Parathyroid adenoma (tissue), 2 donors: ENCODE measurements around the gene PLEKHM3.

Experiments used
- H2AFZ ChIP-seq: fragments of 300-600 bp; sonication (generic); one replicate; pipeline ENCODE4 v1.7.0; 2017; ENCODE audit warnings: antibody characterized with exemption, mild to moderate bottlenecking
- H3K27ac ChIP-seq: fragments of 300-600 bp; sonication (generic); one replicate; pipeline ENCODE4 v1.7.0; 2017
- H3K27me3 ChIP-seq: fragments of 300-600 bp; sonication (generic); one replicate; pipeline ENCODE4 v1.7.0; 2017; ENCODE audit warnings: low read length; ENCODE audit not compliant: control insufficient read depth, insufficient read depth
- H3K36me3 ChIP-seq: fragments of 300-600 bp; sonication (generic); one replicate; pipeline ENCODE4 v1.7.0; 2017; ENCODE audit warnings: low read length; ENCODE audit not compliant: control insufficient read depth, insufficient read depth
- H3K4me1 ChIP-seq: fragments of 300-600 bp; sonication (generic); one replicate; pipeline ENCODE4 v1.7.0; 2017; ENCODE audit warnings: control low read depth
- H3K4me2 ChIP-seq: fragments of 300-600 bp; sonication (generic); one replicate; pipeline ENCODE4 v1.7.0; 2017; ENCODE audit warnings: low read length
- H3K4me3 ChIP-seq: fragments of 300-600 bp; sonication (generic); one replicate; pipeline ENCODE4 v1.7.0; 2017; ENCODE audit warnings: low read depth, low read length
- H3K79me2 ChIP-seq: fragments of 300-600 bp; sonication (generic); one replicate; pipeline ENCODE4 v1.7.0; 2017; ENCODE audit warnings: control low read depth
- H3K9ac ChIP-seq: fragments of 300-600 bp; sonication (generic); one replicate; pipeline ENCODE4 v1.7.0; 2017; ENCODE audit warnings: mild to moderate bottlenecking
- H3K9me3 ChIP-seq: fragments of 300-600 bp; sonication (generic); one replicate; pipeline ENCODE4 v1.7.0; 2017; ENCODE audit warnings: low read length; ENCODE audit not compliant: control insufficient read depth
- CTCF ChIP-seq: fragments of 300-600 bp; sonication (generic); IDR thresholded peaks from one replicate; pipeline ENCODE4 v1.7.0; 2017; ENCODE audit warnings: antibody characterized with exemption, mild to moderate bottlenecking
- donor health status: primary hyperparathyroidism.

PLEKHM3 gene

GRCh38 chr2:207855591-207855990 lies 169.7 kb downstream of the PLEKHM3 start:
- Histone ChIP-seq H2AFZ (no peak overlapping the region), H3K27ac (no peak overlapping the region), H3K4me3 (no peak overlapping the region), H3K4me1 (no peaks in the 10 kb centered on the region), H3K9me3 (no peaks in the 10 kb centered on the region), H3K4me2 (no peak overlapping the region), H3K36me3 (no peaks in the 10 kb centered on the region), H3K9ac (no peak overlapping the region), H3K27me3 (no peaks in the 10 kb centered on the region), H3K79me2 (no peaks in the 10 kb centered on the region)
- TF ChIP-seq CTCF, result no peak

GRCh38 chr2:207854484-207855440 lies 170.6 kb downstream of the PLEKHM3 start:
- H3K4me3 ChIP-seq, result no peak overlapping the region
- H2AFZ ChIP-seq, result no peak overlapping the region
- no peaks in the 10 kb centered on the region for H3K79me2 ChIP-seq
- H3K4me2 ChIP-seq, result no peak overlapping the region
- no peaks in the 10 kb centered on the region for H3K4me1 ChIP-seq
- H3K9me3 ChIP-seq, result no peaks in the 10 kb centered on the region
- H3K9ac ChIP-seq, result no peak overlapping the region
- no peak overlapping the region for H3K27ac ChIP-seq
- no peak for TF ChIP-seq CTCF
- no peaks in the 10 kb centered on the region for H3K27me3 ChIP-seq
- H3K36me3 ChIP-seq, result no peaks in the 10 kb centered on the region

GRCh38 chr2:207852791-207853190 lies 172.5 kb downstream of the PLEKHM3 start:
- no peak for TF ChIP-seq CTCF
- Histone ChIP-seq H3K4me1 (no peaks in the 10 kb centered on the region), H3K9ac (no peak overlapping the region), H3K9me3 (no peaks in the 10 kb centered on the region), H3K36me3 (no peaks in the 10 kb centered on the region), H3K27me3 (no peaks in the 10 kb centered on the region), H3K4me3 (no peak overlapping the region), H3K79me2 (no peaks in the 10 kb centered on the region), H3K4me2 (no peak overlapping the region), H2AFZ (no peak overlapping the region), H3K27ac (no peak overlapping the region)

GRCh38 chr2:207849443-207849842 lies 175.9 kb downstream of the PLEKHM3 start:
- H3K27ac ChIP-seq, result no peak overlapping the region
- no peak overlapping the region for H3K9ac ChIP-seq
- no peaks in the 10 kb centered on the region for H3K79me2 ChIP-seq
- H3K4me2 ChIP-seq, result no peak overlapping the region
- H3K4me1 ChIP-seq, result no peaks in the 10 kb centered on the region
- H3K27me3 ChIP-seq, result no peaks in the 10 kb centered on the region
- no peaks in the 10 kb centered on the region for H3K36me3 ChIP-seq
- no peak overlapping the region for H2AFZ ChIP-seq
- TF ChIP-seq CTCF, result no peak
- no peak overlapping the region for H3K4me3 ChIP-seq
- no peaks in the 10 kb centered on the region for H3K9me3 ChIP-seq

- H3K79me2 ChIP-seq, result no peaks in the 10 kb centered on the region
- H2AFZ ChIP-seq, result no peak overlapping the region
- TF ChIP-seq CTCF, result no peak
- H3K4me3 ChIP-seq, result no peak overlapping the region
- H3K36me3 ChIP-seq, result no peaks in the 10 kb centered on the region
- no peak overlapping the region for H3K4me2 ChIP-seq
- H3K27ac ChIP-seq, result no peak overlapping the region
- no peaks in the 10 kb centered on the region for H3K9me3 ChIP-seq
- no peaks in the 10 kb centered on the region for H3K27me3 ChIP-seq
- H3K9ac ChIP-seq, result no peak overlapping the region
- H3K4me1 ChIP-seq, result no peaks in the 10 kb centered on the region
Observed at GRCh38 chr2:207848545-207848928, 176.8 kb downstream of the PLEKHM3 start.
